ENCODE measurements around the gene DCP1A. TPM values are rescaled to one million over a fixed set of nuclear protein-coding genes. Genes with fewer than 3 reads are reported as not detected.

The DCP1A gene
- total and polyA plus RNA-seq, 2 of the 13 experiments (the other 11 are each of a cell fraction or from before 2014, with no cell fraction given), result 14.2 to 41.2 TPM

DNA sequence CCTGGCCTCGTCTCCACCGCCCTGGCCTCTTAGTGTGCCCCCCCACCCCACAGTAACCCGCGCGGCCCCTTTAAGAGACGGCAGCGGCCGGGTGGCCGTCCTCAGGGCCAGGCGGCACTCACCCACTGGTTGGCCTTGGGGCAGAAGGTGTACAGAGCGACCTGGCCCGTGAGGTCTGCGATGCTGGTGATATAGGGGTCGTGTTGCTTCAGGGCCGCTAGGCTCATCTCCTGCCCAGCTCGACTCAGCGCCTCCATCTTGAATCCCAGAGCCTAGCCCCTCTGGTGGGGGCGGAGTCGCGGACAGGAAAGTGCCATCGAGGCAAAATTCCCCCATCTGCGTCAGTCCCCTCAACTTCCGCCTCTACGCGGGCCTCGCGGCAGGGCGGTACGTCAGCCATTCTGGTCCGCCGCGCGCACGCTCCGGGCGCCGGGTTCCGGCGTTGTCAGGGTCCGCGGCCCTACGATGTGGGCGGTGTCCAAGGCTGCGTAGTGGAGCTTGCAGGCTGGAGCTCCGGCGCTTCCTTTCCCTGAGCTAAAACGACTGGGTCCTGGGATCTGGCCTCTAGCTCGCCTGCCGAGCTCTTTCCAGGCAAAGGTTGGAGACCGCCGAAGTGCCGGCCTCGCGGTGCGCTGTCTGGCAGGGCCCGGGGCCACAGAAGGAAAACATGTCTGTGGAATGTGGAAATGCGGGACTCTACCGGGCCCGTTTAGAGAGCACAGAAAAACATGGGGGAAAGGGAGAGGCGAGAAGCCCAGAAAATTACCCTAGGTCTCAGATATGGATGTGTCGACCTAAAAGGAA, at the start of gene DCP1A (continued):
- TF ChIP-seq, protein P1, sequence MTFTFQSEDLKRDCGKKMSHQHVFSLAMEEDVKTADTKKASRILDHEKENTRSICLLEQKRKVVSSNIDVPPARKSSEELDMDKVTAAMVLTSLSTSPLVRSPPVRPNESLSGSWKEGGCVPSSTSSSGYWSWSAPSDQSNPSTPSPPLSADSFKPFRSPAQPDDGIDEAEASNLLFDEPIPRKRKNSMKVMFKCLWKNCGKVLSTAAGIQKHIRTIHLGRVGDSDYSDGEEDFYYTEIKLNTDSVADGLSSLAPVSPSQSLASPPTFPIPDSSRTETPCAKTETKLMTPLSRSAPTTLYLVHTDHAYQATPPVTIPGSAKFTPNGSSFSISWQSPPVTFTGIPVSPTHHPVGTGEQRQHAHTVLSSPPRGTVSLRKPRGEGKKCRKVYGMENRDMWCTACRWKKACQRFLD (CRISPR knock-in tag; IDR thresholded peaks at IDR 0.05; ENCODE audit: borderline replicate concordance), result peak; percentile 94
- TF ChIP-seq ZNF33B (CRISPR knock-in tag; IDR thresholded peaks at IDR 0.05) (peak; percentile 35; the same call in 1 of the 2 replicates), ZNF441 (CRISPR knock-in tag; IDR thresholded peaks at IDR 0.05; ENCODE audit: borderline replicate concordance) (no peak; the same call in 1 of the 2 replicates), ZIK1 (CRISPR knock-in tag; IDR thresholded peaks at IDR 0.05; ENCODE audit: borderline replicate concordance, low read depth) (peak; percentile 98), SRY (CRISPR knock-in tag; IDR thresholded peaks at IDR 0.05) (peak; percentile 77; the same call in 1 of the 2 replicates), CAMTA2 (CRISPR knock-in tag; IDR thresholded peaks at IDR 0.05; ENCODE audit: borderline replicate concordance) (peak; percentile 97), KLF9 (CRISPR knock-in tag; IDR thresholded peaks at IDR 0.05; ENCODE audit: low read depth) (peak; percentile 96; the same call in 1 of the 2 replicates), ELF4 (CRISPR knock-in tag; IDR thresholded peaks at IDR 0.05; ENCODE audit: borderline replicate concordance) (no peak; the same call in 1 of the 2 replicates), CENPT (CRISPR knock-in tag; IDR thresholded peaks at IDR 0.05; ENCODE audit: low read depth) (peak; percentile 97), NRL (CRISPR knock-in tag; IDR thresholded peaks at IDR 0.05; ENCODE audit: borderline replicate concordance) (peak; percentile 95; the same call in 1 of the 2 replicates), ZNF772 (CRISPR knock-in tag; IDR thresholded peaks at IDR 0.05) (peak; percentile 100), HOXA7 (CRISPR knock-in tag; IDR thresholded peaks at IDR 0.05) (no peak), ZMYM4 (CRISPR knock-in tag; IDR thresholded peaks at IDR 0.05) (peak; percentile 99), ARHGAP35 (CRISPR knock-in tag; IDR thresholded peaks at IDR 0.05; ENCODE audit: borderline replicate concordance) (peak; percentile 74; the same call in 1 of the 2 replicates), MIER2 (CRISPR knock-in tag; IDR thresholded peaks at IDR 0.05) (peak; percentile 90), ZNF562 (CRISPR knock-in tag; IDR thresholded peaks at IDR 0.05; ENCODE audit: borderline replicate concordance) (no peak; the same call in 1 of the 2 replicates), ZNF569 (CRISPR knock-in tag; IDR thresholded peaks at IDR 0.05; ENCODE audit: borderline replicate concordance) (no peak), ZNF263 (CRISPR knock-in tag; IDR thresholded peaks at IDR 0.05) (peak; percentile 63; the same call in 1 of the 2 replicates), ZNF484 (CRISPR knock-in tag; IDR thresholded peaks at IDR 0.05; ENCODE audit: borderline replicate concordance, low read depth) (peak; percentile 60; the same call in 1 of the 2 replicates), ZNF614 (CRISPR knock-in tag; IDR thresholded peaks at IDR 0.05; ENCODE audit: borderline replicate concordance) (peak; percentile 98), ZKSCAN1 (IDR thresholded peaks at IDR 0.05; ENCODE audit: low read length) (peak; percentile 65; the same call in 1 of the 2 replicates), ZFP82 (CRISPR knock-in tag; IDR thresholded peaks at IDR 0.05; ENCODE audit: borderline replicate concordance) (no peak)
- TF ChIP-seq, protein P2, sequence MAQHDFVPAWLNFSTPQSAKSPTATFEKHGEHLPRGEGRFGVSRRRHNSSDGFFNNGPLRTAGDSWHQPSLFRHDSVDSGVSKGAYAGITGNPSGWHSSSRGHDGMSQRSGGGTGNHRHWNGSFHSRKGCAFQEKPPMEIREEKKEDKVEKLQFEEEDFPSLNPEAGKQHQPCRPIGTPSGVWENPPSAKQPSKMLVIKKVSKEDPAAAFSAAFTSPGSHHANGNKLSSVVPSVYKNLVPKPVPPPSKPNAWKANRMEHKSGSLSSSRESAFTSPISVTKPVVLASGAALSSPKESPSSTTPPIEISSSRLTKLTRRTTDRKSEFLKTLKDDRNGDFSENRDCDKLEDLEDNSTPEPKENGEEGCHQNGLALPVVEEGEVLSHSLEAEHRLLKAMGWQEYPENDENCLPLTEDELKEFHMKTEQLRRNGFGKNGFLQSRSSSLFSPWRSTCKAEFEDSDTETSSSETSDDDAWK (CRISPR knock-in tag; IDR thresholded peaks at IDR 0.05), result no peak
- TF ChIP-seq, protein P3, sequence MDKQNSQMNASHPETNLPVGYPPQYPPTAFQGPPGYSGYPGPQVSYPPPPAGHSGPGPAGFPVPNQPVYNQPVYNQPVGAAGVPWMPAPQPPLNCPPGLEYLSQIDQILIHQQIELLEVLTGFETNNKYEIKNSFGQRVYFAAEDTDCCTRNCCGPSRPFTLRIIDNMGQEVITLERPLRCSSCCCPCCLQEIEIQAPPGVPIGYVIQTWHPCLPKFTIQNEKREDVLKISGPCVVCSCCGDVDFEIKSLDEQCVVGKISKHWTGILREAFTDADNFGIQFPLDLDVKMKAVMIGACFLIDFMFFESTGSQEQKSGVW (CRISPR knock-in tag; IDR thresholded peaks at IDR 0.05; ENCODE audit: borderline replicate concordance), result peak; percentile 24; the same call in 1 of the 2 replicates
- TF ChIP-seq, protein P4, sequence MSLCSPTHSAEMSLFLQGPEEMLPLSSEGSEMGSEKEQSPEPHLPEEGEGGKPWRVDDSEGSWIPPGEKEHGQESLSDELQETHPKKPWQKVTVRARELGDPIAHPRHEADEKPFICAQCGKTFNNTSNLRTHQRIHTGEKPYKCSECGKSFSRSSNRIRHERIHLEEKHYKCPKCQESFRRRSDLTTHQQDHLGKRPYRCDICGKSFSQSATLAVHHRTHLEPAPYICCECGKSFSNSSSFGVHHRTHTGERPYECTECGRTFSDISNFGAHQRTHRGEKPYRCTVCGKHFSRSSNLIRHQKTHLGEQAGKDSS (CRISPR knock-in tag; IDR thresholded peaks at IDR 0.05; ENCODE audit: borderline replicate concordance, low read depth), result peak; percentile 99
